HG03571 (cell line): ENCODE measurements around the gene PDE4A.
"Not testable (repeated sequence)": the region's sequence is repeated elsewhere in the genome, so short reads cannot be mapped to it uniquely, and the experiment has no call there.

Experiments
- ATAC-seq: cut with Tn5 transposase; IDR thresholded peaks from one replicate; pipeline ENCODE4 v1.9.1; 2021; ENCODE audit not compliant: unreplicated experiment

Gene PDE4A

DNA sequence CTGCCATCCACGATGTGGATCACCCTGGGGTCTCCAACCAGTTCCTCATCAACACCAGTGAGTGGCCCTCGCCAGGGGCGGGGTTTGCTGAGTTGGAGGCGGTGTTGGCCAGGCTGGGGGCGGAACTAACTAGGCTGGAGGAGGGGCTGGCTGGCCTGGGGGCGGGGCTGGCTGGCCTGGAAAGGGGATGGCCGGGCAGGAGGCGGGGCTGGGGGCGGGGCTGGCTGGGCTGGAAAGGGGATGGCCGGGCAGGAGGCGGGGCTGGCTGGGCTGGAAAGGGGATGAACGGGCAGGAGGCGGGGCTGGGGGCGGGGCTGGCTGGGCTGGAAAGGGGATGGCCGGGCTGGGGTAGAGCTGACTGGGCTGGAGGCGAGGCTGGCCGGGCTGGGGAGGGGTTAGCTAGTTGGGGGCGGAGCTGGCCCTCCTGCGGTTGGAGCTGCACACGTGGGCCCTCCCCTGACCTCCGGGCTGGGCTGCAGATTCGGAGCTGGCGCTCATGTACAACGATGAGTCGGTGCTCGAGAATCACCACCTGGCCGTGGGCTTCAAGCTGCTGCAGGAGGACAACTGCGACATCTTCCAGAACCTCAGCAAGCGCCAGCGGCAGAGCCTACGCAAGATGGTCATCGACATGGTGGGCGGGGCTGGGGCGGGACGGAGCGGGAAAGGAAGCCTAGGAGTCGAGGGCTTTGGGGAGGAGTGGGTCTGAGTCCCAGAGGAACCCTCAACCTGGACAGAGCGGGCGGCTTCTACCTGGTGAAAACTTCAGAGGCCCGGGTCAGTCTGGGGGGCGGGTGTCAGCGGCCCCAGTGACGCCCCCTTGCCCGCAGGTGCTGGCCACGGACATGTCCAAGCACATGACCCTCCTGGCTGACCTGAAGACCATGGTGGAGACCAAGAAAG is 41.0 kb downstream of the PDE4A start:
- peak; percentile 82 for ATAC-seq

DNA sequence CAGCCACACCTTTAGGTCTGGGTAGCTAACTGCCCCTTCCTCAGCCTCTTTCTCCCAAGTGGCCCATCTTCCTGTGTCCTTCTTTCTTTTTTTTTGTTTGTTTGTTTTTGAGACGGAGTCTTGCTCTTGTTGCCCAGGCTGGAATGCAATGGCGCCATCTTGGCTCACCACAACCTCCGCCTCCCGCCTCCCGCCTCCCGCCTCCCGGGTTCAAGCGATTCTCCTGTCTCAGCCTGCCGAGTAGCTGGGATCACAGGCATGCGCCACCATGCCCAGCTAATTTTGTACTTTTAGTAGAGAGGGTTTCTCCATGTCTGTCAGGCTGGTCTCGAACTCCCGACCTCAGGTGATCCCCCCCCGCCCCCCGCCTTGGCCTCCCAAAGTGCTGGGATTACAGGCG is 41.7 kb downstream of the PDE4A start:
- not testable (repeated sequence) for ATAC-seq

DNA sequence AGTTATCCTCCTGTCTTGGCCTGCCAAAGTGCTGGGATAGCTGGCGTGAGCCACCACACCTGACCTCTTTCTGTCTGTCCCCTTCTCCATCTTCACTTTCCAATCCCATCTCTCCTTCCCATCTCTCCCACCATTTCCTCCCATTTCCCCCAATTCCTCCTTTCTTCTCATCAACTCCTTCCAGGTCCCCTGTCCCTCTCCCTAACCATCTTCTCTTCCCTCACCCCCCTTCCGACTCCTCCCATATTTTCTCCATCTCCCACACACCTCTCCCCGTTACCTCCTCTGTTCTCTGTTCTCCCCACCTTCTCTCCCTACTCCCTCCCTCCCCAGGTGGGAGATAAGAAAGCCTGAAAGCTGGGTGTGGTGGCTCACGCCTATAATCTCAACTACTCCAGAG is 42.2 kb downstream of the PDE4A start:
- no peak for ATAC-seq

DNA sequence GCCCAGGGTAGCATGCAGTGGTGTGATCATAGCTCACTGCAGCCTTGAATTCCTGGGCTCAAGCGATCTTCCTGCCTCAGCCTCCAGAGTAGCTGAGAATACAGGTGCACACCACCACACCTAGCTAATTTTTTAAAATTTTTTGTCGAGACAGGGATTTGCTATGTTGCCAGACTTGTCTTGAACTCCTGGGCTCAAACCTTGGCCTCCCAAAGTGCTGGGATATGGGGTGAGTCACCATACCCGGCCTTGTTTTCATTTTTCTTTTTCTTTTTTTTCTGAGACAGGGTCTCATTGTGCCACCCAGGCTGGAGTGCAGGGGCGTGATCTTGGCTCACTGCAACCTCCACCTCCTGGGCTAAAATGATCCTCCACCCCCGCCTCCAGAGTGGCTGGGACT is 44.1 kb downstream of the PDE4A start:
- no peak for ATAC-seq

DNA sequence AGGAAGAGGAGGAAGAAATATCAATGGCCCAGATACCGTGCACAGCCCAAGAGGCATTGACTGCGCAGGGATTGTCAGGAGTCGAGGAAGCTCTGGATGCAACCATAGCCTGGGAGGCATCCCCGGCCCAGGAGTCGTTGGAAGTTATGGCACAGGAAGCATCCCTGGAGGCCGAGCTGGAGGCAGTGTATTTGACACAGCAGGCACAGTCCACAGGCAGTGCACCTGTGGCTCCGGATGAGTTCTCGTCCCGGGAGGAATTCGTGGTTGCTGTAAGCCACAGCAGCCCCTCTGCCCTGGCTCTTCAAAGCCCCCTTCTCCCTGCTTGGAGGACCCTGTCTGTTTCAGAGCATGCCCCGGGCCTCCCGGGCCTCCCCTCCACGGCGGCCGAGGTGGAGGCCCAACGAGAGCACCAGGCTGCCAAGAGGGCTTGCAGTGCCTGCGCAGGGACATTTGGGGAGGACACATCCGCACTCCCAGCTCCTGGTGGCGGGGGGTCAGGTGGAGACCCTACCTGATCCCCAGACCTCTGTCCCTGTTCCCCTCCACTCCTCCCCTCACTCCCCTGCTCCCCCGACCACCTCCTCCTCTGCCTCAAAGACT is 46.9 kb downstream of the PDE4A start:
- ATAC-seq: no peak

DNA sequence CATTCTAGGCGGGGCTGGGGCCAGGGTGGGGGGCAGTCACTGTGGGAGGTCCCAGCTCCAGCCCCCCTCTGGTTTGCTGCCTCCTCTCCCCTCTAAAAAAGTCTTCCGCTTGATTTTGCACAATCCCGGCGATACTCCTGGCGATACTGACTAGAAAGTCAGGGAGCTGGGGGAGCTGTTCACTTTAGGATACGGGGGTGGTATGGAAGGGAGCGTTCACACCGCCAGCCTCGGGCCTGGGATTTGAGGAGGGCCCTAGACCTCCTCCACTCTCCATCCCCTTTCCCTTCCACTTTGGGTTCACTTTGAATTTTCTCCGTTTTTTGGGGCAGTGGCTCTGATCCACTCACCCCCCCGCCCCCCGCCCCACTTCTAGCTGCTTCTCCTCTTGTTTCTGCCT is 47.8 kb downstream of the PDE4A start:
- ATAC-seq: no peak

DNA sequence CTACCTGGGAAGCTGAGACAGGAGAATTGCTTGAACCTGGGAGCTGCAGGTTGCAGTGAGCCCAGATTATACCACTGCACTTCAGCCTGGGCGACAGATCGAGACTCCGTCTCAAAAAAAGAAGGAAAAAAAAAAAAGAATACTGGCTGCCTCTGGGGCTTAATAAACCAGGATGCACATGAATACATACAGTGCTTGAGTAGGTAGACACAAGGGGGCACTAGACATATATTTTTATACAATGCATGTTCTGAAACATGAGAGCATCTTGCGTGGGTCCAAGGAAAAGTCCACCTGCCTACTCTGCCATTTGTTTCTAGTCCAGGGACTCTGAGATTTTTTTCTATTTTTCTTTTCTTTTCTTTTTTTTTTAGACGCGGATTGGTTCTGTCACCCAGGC is 51.6 kb downstream of the PDE4A start:
- ATAC-seq: no peak

DNA sequence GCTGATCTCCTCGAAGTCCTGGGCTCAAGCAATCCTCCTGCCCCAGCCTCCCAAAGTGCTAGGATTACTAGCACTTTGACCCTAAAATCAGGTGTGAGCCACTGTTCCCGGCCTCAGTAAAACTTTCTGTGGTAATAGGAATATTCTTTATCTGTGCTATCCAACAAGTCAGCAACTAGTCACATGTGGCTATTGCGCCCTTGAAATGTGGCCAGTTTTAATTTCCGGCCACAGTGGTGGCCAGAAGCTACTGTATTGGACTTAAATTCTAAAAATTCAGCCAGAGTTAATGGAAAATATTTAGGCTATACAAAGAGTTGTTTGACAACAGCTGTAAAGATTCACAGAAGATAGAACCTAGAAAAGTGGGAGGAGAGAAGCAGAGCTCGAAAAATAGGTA is 52.9 kb downstream of the PDE4A start:
- ATAC-seq: no peak

DNA sequence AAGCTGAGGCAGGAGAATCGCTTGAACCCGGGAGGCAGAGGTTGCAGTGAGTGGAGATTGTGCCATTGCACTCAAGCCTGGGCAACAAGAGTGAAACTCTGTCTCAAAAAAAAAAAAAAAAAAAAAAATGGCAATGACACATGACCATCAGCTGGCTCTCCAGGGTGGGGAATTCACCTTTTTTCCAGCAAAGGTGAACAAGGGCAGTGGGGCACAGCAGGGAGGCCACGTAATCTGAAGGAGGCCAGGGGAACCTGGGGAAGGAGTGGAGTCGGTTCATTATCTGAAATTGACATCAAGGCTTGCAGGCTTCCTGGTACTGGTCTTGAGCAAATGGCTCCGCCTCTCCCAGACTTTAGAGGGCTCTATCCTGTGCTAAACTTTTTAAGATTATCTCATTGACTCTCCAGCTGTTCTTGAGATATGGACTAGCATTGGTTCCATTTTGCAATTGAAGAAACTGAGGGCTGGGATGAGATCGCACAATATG is 54.7 kb downstream of the PDE4A start:
- ATAC-seq: no peak

DNA sequence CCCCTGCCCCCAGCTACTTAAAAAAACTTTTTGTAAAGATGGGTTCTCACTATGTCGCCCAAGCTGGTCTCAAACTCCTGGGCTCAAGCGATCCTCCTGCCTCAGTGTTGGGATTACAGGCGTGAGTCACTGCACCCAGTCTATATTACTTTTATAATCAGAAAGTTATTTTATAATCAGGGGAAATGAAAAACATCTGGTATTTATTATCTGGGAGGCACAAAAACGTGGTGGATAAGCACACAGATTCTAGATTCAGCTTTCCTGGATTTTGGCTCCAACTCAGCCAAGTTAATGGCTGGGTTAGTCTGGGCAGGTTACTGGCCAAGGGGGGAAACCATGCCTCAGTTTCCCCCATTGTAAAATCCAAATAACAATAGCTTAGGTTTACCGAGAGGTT is 58.1 kb downstream of the PDE4A start:
- no peak for ATAC-seq

DNA sequence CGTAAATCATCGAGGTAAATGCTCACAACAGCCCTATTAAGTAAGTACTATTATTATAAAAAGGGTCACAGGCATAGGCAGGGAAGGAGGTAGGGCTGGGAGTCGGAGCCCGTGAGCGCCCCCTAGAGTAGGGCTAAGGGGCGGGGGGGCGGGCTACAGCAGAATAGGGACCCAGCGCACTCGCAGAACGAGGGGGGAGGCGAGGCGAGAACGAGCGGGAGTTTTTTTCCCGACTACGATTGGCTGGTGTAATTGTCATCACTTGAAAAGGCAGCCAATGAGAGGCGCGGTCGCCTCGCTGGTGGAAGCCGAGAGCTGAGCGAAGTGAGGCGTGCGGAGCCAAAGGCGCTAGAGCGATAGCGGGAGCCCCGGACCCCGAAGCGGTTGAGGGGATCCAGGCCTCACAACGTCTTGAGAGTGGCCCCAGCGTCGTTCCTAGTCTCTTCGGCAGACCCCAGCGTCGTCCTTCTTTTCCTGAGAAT is 58.6 kb downstream of the PDE4A start:
- no peak for ATAC-seq

DNA sequence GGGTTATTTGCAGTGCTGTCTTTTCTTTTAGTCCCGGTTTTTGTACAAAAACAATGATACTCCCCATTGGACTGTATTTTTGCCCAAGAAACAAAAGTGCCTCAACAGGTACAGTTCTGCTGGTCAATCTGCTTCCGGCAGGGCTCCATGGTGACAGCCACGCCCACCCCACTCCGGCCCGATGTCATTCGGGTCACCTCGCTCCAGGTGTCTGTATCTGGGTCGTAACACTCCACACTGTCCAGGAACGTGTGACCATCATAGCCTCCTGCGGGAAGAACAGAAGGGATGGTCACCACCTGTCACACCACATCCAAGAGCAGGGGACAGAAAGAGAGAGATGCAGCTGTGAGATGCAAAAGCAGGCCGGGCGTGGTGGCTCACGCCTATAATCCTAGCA is 66.2 kb downstream of the PDE4A start:
- ATAC-seq: no peak

DNA sequence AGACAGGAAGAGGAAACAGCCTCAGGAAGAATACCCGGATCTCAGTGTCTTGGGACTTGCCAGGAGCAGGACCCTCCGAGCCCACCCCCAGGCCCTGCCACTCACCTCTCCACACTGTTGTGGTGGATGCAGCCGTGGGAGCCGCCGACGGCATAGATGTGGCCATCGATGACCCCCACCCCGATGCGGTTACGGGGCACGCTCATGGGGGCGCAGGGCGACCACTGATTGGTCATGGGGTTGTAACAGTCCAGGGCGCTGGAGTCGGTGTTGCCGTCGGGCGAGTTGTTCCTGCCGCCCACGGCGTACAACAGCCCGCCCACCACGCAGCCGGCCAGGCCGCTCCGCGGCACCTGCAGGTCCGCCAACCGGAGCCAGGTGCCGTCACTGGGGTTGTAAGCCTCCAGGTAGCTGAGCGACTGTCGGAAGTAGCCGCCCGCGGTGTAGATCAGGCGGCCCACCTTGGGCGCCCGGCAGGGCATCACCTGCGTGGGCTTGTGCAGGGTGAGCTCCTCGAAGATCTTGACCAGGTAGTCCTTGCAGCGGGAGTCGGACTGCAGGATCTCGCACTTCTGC is 71.2 kb downstream of the PDE4A start:
- ATAC-seq: no peak

DNA sequence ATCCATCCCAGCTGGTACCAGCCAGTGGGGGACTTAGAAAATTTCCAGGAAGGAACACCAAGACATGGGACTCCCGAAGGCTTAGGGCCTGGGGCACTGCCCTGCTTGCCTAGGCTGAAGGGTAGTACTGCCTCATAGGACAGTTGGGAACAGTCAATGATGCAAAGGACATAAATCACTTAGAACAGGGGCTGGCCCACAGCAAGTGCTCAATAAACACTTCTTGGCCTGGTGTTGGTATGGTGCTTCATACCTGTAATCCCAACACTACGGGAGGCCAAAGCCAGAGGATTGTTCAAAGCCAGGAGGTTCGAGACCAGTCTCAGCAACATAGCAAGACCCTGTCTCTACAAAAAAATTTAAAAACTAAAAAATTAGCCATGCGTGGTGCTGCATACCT is 77.0 kb downstream of the PDE4A start:
- no peak for ATAC-seq

DNA sequence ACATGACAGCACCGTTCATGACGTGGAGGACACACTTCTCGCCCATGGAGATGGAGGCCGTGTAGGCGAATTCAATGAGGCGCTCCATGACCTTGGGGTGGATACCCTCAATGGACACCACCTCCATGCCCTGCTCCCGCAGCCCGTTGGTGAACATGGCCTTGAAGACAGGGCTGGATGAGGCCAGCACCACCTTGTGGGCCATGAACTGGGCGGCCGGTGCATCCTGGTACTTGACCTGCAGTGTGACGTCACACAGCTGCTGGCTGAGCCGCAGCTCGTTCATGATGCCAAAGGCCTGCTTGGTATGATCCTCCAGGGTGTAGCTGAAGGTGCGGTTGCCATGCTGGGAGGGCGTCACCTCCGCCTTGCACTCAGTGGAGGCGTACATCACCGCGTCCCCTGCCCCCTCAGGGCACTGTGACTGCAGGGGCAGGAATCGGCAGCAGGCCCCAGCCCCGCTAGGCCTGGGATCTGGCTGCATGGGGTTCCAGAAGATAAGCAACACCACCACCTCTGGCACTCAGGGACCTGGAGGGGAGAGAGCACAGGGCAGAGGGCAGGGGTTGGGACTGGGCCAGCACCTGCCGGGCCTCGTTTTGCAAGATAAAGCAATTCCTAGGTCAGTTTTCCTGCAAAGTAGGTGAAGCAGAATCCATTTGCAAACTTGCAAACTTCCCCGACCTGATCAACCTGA is 79.4 kb downstream of the PDE4A start:
- ATAC-seq: no peak

DNA sequence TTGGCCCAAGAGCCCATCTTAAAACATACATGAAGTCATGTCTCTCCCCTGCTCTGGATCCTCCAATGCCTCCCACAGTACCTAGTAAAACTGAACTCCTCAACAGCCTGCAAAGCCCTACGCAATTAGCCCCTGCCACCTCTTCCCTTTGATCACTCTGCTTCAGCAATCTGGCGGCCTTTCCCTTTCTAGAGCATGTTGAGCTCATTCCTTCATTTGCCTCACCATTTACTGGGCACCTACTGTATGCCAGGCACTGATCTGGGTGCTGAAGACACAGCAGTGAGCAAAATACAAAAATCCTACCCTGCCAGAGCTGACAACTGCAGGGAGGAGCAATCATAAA is 79.9 kb downstream of the PDE4A start:
- ATAC-seq: no peak

DNA sequence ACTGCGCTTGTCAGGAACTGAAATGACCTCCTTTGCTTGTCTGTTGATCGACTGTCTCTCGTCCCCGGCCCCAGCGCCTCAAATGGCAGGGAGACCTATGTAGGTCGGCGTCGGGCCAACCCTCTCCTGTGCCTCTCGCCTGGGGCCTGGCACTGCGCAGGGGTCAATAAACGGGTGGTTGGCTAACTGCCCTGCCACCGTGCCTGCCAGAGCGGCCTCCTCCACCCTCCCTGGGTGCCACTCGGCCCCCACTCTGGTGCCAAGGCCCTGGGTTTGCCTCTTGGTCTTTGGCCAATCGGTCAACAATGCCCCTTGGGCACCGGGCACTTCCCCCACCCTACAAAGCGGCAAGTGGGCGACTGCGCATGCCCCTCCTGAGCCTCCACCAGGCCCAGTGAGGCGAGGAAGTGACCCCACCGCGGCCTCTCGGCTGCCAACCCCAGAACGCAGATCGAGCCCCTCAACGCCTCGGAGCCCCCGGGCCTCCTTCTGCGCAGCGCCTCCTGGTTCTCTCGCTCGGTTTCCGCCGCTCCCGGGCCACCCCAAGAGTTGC is 81.7 kb downstream of the PDE4A start:
- ATAC-seq: peak; percentile 10

DNA sequence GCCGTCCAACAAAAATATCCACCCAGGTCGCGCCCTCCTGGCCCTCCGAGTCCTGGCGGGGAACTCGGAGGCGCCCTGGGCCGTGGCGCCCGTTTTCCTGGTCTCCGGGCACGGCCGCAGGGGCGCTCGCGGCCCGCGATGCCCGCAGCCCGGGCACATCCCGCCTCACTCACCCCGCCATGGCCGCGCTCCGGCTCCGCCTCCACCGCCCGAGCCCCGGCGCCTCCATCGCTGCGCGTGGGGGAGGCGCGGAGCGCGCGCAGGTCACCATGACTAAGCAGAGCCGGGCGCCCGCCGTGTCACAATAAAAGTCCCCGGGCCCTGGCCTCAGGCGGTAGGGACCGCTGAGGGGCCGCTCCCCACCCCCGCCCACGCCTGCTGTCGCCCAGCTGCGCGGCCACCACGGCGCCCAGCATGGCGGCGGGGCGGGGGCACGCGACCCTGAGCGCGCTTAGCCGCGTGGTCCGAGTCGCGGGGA is 82.2 kb downstream of the PDE4A start:
- peak; percentile 84 for ATAC-seq

DNA sequence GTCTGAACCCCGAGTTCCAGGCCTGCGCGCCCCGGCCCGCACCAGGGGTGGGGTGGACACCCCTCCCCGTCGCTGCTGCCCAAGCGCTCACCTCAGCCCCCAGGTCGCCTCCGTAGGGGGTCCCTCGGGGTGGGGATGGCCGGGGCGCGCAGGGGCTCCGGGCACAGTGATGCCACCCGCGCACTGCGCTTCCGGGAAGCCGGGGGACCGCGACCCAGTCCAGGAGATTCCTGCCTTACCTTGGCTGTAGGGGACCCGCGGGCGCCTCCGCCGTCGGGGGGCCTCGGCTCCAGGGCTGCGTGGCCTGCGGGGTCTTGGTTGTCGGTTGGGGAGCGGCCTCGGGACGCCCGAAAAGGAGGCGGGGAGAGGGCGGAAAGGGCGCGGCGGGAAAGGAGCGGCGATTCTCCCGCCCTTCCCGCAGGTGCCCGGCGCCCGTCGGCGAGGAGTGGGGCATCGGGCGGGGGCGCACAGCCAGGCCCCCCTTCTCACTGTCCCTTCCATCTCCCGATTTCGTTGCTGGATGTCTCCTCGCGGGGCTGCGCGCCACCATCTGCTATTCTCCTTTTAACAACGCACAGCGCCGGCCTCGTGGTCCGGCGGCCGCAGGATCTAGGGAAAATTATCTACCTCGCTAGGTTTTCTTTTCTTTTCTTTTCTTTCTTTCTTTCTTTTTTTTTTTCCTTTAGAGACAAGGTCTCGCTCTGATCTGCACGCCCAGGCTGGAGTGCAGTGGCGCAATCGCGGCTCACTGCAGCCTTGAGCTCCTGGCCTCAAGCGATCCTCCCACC is 82.9 kb downstream of the PDE4A start, which contains the start of gene KEAP1:
Gene KEAP1, minus strand, starts transcription at position 355 of the 788 bp plus-strand sequence. CDS start 3,323 bp downstream, outside the sequence.
- peak; percentile 18 for ATAC-seq

DNA sequence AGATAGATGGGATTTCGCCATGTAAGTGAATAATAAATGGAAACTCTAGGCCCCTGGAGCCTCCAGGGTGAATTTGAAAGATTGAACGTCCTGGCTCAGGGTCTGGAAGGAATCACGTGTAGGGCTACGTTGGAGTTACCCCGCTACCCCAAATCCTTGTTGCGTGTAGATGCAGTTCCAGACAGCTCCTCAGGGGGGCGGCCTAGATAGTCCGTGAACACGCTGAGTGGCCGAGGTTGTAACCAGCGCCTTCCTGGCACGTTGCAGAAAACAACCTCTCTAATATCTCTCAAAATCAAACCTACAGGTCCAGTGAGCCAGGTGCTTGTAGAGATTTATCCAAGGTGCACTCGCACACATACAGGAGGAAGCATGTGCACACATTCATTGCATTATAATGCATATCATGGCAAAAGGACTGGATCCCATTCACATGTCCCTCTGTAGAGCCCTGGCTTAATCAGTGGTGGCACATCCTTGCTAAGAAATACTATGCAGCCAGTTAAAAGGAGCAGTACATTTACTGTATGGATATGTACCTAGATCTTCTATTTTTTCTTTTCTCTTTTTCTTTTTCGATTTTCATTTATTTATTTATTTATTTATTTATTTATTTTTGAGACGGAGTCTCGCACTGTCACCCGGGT is 85.4 kb downstream of the PDE4A start:
- no peak for ATAC-seq
